Body of pancreas (tissue), 4 donors: ENCODE results near the gene DTYMK.

Experiments
- CTCF ChIP-seq, 7 experiments: fragments of 450-650 bp in 4 of 7; fragments of 200-600 bp in 3 of 7; sonication (generic) in 3 of 7; IDR thresholded peaks; one replicate each; pipeline ENCODE4 v1.5.1; 2016 to 2019; ENCODE audit warnings: antibody characterized with exemption in 7 of 7
- POLR2A ChIP-seq, 3 donors: fragments of 450-650 bp; IDR thresholded peaks; one replicate each; pipeline ENCODE4 v1.6.1; 2016; ENCODE audit warnings: antibody characterized with exemption in 3 of 3, mild to moderate bottlenecking in 2 of 3

GRCh38 chr2:241657786-241658254 is 28.8 kb downstream of the DTYMK start:
- no peak for TF ChIP-seq POLR2A (IDR thresholded peaks at IDR 0.05)
- no peak for TF ChIP-seq CTCF (IDR thresholded peaks at IDR 0.05)
